K562 (cell line): ENCODE measurements around the gene HLA-DOA. TPM values are rescaled to one million over a fixed set of nuclear protein-coding genes. Genes with fewer than 3 reads are reported as not detected.

Experiments used
- ARID2 ChIP-seq: fragments of 450-650 bp; IDR thresholded peaks from 2 replicates; pipeline ENCODE4 v1.6.1; 2017; ENCODE audit warnings: antibody characterized with exemption, mild to moderate bottlenecking
- ARID4B ChIP-seq: sonication (generic); formaldehyde crosslinking; IDR thresholded peaks from 2 replicates; pipeline ENCODE4 v1.8.0; 2022; ENCODE audit warnings: mild to moderate bottlenecking, missing genetic modification reagents
- ATF7 ChIP-seq: fragments of 450-650 bp; IDR thresholded peaks from 2 replicates; pipeline ENCODE4 v1.7.1; 2014; ENCODE audit warnings: mild to moderate bottlenecking, moderate library complexity
- BCL6 ChIP-seq: fragments of 250-450 bp; sonication (Bioruptor Pico); IDR thresholded peaks from 2 replicates; pipeline ENCODE4 v1.4.0; 2020
- CBX8 ChIP-seq: fragments of 200-600 bp; sonication (generic); IDR thresholded peaks from 2 replicates; pipeline ENCODE4 v1.6.1; 2012; ENCODE audit warnings: borderline replicate concordance, mixed run types, low read depth, mild to moderate bottlenecking, moderate library complexity, mixed read lengths, low read length, control low read depth, inconsistent platforms; ENCODE audit not compliant: poor library complexity, severe bottlenecking; ENCODE audit errors: extremely low read depth
- E2F3 ChIP-seq: fragments of 250-450 bp; sonication (Bioruptor Pico); IDR thresholded peaks from 2 replicates; pipeline ENCODE4 v1.4.0; 2020; ENCODE audit warnings: mild to moderate bottlenecking
- JUNB ChIP-seq: fragments of 450-650 bp; formaldehyde crosslinking; conservative IDR thresholded peaks from 2 replicates; pipeline ENCODE4 v1.4.0; 2020; ENCODE audit warnings: mild to moderate bottlenecking
- KDM1A ChIP-seq, 2 experiments: fragments of 450-650 bp; IDR thresholded peaks; 2 replicates each; pipeline ENCODE4 v1.6.1; 2016; ENCODE audit warnings: mild to moderate bottlenecking in 2 of 2
- NFRKB ChIP-seq: fragments of 450-650 bp; IDR thresholded peaks from 2 replicates; pipeline ENCODE4 v1.6.1; 2016; ENCODE audit warnings: low read depth
- PHF8 ChIP-seq: fragments of 200-600 bp; sonication (generic); IDR thresholded peaks from 2 replicates; pipeline ENCODE4 v1.6.1; 2012; ENCODE audit warnings: mixed run types, mild to moderate bottlenecking, inconsistent platforms, low read length, moderate library complexity, borderline replicate concordance
- RAD21 ChIP-seq, 2 experiments: fragments of 250-450 bp in 1 of 2; fragments of 450-650 bp in 1 of 2; sonication (Bioruptor Pico) in 1 of 2; formaldehyde crosslinking in 1 of 2; IDR thresholded peaks in 1 of 2; conservative IDR thresholded peaks in 1 of 2; 2 replicates each; pipeline versions ENCODE4 v1.4.0 to v1.8.0; 2020 to 2022; ENCODE audit warnings: mild to moderate bottlenecking in 2 of 2, moderate library complexity in 1 of 2
- RHOXF2B ChIP-seq: fragments of 250-450 bp; sonication (Bioruptor Pico); conservative IDR thresholded peaks from 2 replicates; pipeline ENCODE4 v1.5.1; 2021
- RUNX1 ChIP-seq: sonication (generic); IDR thresholded peaks from 2 replicates; pipeline ENCODE4 v1.6.1; 2016; ENCODE audit warnings: antibody characterized with exemption, low read depth
- STAT5A ChIP-seq: IDR thresholded peaks from 2 replicates; pipeline ENCODE4 v1.6.1; 2012; ENCODE audit warnings: low read length, inconsistent platforms, borderline replicate concordance
- ZFP1 ChIP-seq: fragments of 450-650 bp; formaldehyde crosslinking; IDR thresholded peaks from 2 replicates; pipeline ENCODE4 v1.4.0; 2020; ENCODE audit warnings: mild to moderate bottlenecking, mixed read lengths
- ZNF592 ChIP-seq: fragments of 450-650 bp; IDR thresholded peaks from 2 replicates; pipeline ENCODE4 v1.6.1; 2017; ENCODE audit warnings: antibody characterized with exemption, mild to moderate bottlenecking
- polyA plus RNA-seq, 8 experiments: library from polyadenylated mRNA; depleted of rRNA in 4 of 8; stranded (reverse) in 5 of 8; unstranded in 3 of 8; fragments of >200 nt; fragmentation: Nextera tagmentation in 2 of 8; fragmentation: Illumina TruSeq in 1 of 8; extraction: Ambion mirVana in 2 of 8; extraction: Trizol in 1 of 8; gene quantifications; 2 replicates each; pipeline versions ENCODE4 v1.2.1 to v1.2.3, GENCODE V29; 2011 to 2014; ENCODE audit warnings: inconsistent platforms in 1 of 8, missing spikeins in 1 of 8
- total RNA-seq, 7 experiments: library from RNA; depleted of rRNA in 6 of 7; stranded (reverse); fragments of >200 nt in 6 of 7; fragmentation: Illumina TruSeq in 2 of 7; extraction: Trizol in 2 of 7; gene quantifications; 2 replicates each; pipeline versions ENCODE4 v1.2.1 to v1.2.3, GENCODE V29; 2011 to 2021; ENCODE audit warnings: low replicate concordance in 1 of 7
- TF ChIP-seq, protein P1 (sequence below): fragments of 250-450 bp; sonication (Bioruptor Pico); IDR thresholded peaks from 2 replicates; pipeline ENCODE4 v1.8.0; 2022; ENCODE audit warnings: inconsistent platforms

The HLA-DOA gene
- total and polyA plus RNA-seq, 9 of the 15 experiments (the other 6 are each of a cell fraction or from before 2014, with no cell fraction given), result 0.07 TPM; not detected in 8

DNA sequence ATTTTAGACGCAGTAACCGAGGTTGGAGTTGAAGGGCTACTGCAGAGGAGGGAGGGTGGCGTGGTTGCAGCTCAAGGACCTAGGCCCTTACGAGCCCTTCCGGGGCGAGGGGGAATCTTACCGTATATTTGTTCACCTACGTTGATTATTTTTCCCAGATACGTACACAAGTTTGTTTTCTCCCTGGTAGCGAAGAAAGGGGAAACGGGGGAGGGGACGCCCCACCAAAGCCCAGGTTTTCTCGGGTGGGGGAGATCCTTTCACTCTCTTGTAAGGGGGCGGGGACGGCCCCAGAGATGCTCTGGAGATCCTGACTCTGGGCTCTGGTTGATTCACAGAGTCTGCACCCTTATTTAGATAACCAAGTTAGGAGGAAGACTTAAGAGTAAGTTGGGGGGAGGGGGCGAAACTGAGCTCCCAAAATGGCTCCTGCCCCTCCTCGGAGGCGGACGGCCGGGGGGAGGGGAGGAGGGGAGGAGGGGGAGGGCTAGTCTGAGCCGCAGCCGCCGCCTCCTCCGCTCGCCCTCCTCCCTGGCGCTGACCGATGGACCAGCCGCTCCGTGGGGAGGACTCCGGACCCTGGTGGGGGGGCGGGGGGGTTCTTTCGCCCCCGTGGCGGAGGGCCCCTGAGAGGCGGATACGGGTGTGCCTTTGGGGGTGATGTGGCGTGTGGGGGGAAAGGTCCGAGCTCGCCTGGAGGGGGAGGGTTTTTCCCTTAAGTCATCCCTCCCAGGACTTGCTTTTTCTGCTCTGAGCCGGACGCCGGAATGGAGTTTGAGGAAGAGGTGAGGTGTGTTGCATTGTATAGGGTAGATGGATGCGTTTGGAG is 38.8 kb downstream of the HLA-DOA start (continued):
- TF ChIP-seq, protein P1, sequence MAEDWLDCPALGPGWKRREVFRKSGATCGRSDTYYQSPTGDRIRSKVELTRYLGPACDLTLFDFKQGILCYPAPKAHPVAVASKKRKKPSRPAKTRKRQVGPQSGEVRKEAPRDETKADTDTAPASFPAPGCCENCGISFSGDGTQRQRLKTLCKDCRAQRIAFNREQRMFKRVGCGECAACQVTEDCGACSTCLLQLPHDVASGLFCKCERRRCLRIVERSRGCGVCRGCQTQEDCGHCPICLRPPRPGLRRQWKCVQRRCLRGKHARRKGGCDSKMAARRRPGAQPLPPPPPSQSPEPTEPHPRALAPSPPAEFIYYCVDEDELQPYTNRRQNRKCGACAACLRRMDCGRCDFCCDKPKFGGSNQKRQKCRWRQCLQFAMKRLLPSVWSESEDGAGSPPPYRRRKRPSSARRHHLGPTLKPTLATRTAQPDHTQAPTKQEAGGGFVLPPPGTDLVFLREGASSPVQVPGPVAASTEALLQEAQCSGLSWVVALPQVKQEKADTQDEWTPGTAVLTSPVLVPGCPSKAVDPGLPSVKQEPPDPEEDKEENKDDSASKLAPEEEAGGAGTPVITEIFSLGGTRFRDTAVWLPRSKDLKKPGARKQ, result no peak
- peak; percentile 100 for TF ChIP-seq NFRKB
- peak; percentile 5; the same call in 1 of the 2 replicates for TF ChIP-seq PHF8
- no peak for TF ChIP-seq KDM1A (IDR thresholded peaks at IDR 0.05)
- no peak for TF ChIP-seq RAD21 (CRISPR knock-in tag; conservative IDR thresholded peaks at IDR 0.05 in 1 of 2, IDR thresholded peaks at IDR 0.05 in 1 of 2)
- TF ChIP-seq STAT5A, result no peak
- TF ChIP-seq ZFP1, result no peak
- no peak for TF ChIP-seq BCL6 (CRISPR knock-in tag)
- no peak for TF ChIP-seq ZNF592
- 0 out of 2 replicates have a peak, but pooled peaks have one; percentile 10 for TF ChIP-seq ARID2
- no peak for TF ChIP-seq ARID4B (CRISPR knock-in tag)
- TF ChIP-seq RUNX1, result no peak
- no peak for TF ChIP-seq CBX8
- no peak for TF ChIP-seq E2F3 (CRISPR knock-in tag)
- no peak for TF ChIP-seq JUNB (CRISPR knock-in tag)
- no peak for TF ChIP-seq ATF7
- no peak for TF ChIP-seq RHOXF2B (CRISPR knock-in tag)
